ENCODE data around the gene PGLYRP2. TPM values are rescaled to one million over a fixed set of nuclear protein-coding genes. Genes with fewer than 3 reads are reported as not detected.
"Not testable (repeated sequence)": the region's sequence is repeated elsewhere in the genome, so short reads cannot be mapped to it uniquely, and the experiment has no call there.

PGLYRP2 gene
- total and polyA plus RNA-seq, 2 experiments from 2014 or later: not detected

DNA sequence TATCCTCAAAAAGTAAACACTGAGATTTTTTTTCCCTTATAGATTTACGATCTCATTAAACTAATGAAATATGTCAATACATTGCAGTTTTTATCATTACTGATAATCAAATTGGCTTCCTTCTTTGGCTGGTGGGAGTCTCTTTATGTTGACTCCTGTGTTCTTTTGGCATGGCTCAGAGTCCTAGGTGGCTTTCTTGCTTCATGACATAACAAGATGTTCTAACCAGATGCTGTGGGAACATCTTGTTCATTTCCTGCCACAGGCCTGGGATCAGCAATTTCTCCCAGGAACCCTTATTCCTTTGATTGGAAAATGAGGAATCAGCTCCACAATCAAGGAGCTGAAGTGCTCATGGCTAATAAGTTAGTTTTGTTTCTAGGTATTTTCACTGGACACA is 15.8 kb upstream of the PGLYRP2 start:
- no peak overlapping the region for H3K9ac ChIP-seq
- no peak for TF ChIP-seq EZH2 (IDR thresholded peaks at IDR 0.05; ENCODE audit: insufficient read depth, poor library complexity, severe bottlenecking)
- TF ChIP-seq EZH2phosphoT487 (IDR thresholded peaks at IDR 0.05; ENCODE audit: insufficient read depth, low read depth): no peak
- no peaks in the 10 kb centered on the region for H3K9me3 ChIP-seq (ENCODE audit: low read depth)
- H3K36me3 ChIP-seq (ENCODE audit: low read depth): no peaks in the 10 kb centered on the region
- no peaks in the 10 kb centered on the region for H3F3A ChIP-seq (ENCODE audit: insufficient read depth)
- H3K4me1 ChIP-seq (ENCODE audit: insufficient read depth): no peaks in the 10 kb centered on the region
- no peaks in the 10 kb centered on the region for H4K20me1 ChIP-seq (ENCODE audit: insufficient read depth)
- no peak overlapping the region for H2AFZ ChIP-seq
- H3K4me3 ChIP-seq: no peak overlapping the region
- 68 to 90% methylated on average over 1 of the region's 1 CpG for WGBS, 2 experiments (ENCODE audit: low coverage in 1 of 2, low lambda C conversion rate in 2 of 2, missing lambda C conversion rate in 2 of 2)
- H3K4me2 ChIP-seq (ENCODE audit: unreplicated experiment): no peak overlapping the region
- no peaks in the 10 kb centered on the region; the same call in 1 of the 2 replicates for H3K27me3 ChIP-seq (replicated peaks; ENCODE audit: insufficient read depth)
- no peak overlapping the region for H3K27ac ChIP-seq
- DNase-seq: no peak
- in situ Hi-C loops (cut with MboI): no loop called here
- no peaks in the 10 kb centered on the region for H3K9me2 ChIP-seq (ENCODE audit: insufficient read depth)
- no peaks in the 10 kb centered on the region for H3K79me2 ChIP-seq (ENCODE audit: insufficient read depth)

GRCh38 chr19:15488489-15489226 is 9.4 kb upstream of the PGLYRP2 start:
- DNase-seq: peak; percentile 16
- no peak overlapping the region for H3K4me3 ChIP-seq
- no peaks in the 10 kb centered on the region for H3F3A ChIP-seq (ENCODE audit: insufficient read depth)
- TF ChIP-seq EZH2phosphoT487 (IDR thresholded peaks at IDR 0.05; ENCODE audit: insufficient read depth, low read depth) (no peak), EZH2 (IDR thresholded peaks at IDR 0.05; ENCODE audit: insufficient read depth, poor library complexity, severe bottlenecking) (no peak)
- H3K4me1 ChIP-seq (ENCODE audit: insufficient read depth): no peaks in the 10 kb centered on the region
- in situ Hi-C loops (cut with MboI): no loop called here
- H2AFZ ChIP-seq: no peak overlapping the region
- no peaks in the 10 kb centered on the region for H3K27me3 ChIP-seq (replicated peaks; ENCODE audit: insufficient read depth)
- no peaks in the 10 kb centered on the region for H4K20me1 ChIP-seq (ENCODE audit: insufficient read depth)
- H3K27ac ChIP-seq: no peak overlapping the region
- H3K9me3 ChIP-seq (ENCODE audit: low read depth): no peaks in the 10 kb centered on the region
- H3K36me3 ChIP-seq (ENCODE audit: low read depth): no peaks in the 10 kb centered on the region
- H3K9me2 ChIP-seq (ENCODE audit: insufficient read depth): no peaks in the 10 kb centered on the region
- WGBS, 2 experiments (ENCODE audit: low coverage in 1 of 2, low lambda C conversion rate in 2 of 2, missing lambda C conversion rate in 2 of 2): 57 to 66% methylated on average over 13 of the region's 13 CpGs
- no peaks in the 10 kb centered on the region for H3K79me2 ChIP-seq (ENCODE audit: insufficient read depth)
- H3K4me2 ChIP-seq (ENCODE audit: unreplicated experiment): no peak overlapping the region
- H3K9ac ChIP-seq: no peak overlapping the region

DNA sequence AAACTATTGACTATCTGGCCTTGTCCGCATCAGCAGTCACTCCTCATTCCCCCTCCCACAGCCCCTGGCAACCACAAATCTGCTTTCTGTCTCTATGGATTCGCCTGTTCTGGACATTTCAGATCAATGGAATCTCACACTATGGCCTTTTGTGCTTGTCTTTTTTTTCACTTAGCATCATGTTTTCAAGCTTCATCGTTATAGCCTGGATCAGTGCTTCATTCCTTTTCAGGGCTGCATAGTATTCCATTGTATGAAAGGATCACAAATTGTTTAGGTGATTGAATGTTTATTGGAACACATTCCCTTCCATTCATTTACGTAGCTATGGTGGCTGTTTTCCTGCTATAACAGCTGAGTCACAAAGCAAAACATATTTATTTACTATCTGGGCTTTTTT is 7.7 kb upstream of the PGLYRP2 start:
- in situ Hi-C loops (cut with MboI): no loop called here
- 36 to 46% methylated on average over 4 of the region's 4 CpGs for WGBS, 2 experiments (ENCODE audit: low coverage in 1 of 2, low lambda C conversion rate in 2 of 2, missing lambda C conversion rate in 2 of 2)
- Histone ChIP-seq H2AFZ (no peak overlapping the region), H3K4me2 (ENCODE audit: unreplicated experiment) (no peak overlapping the region), H3K27me3 (replicated peaks; ENCODE audit: insufficient read depth) (no peaks in the 10 kb centered on the region), H3K9me3 (ENCODE audit: low read depth) (no peaks in the 10 kb centered on the region), H4K20me1 (ENCODE audit: insufficient read depth) (no peaks in the 10 kb centered on the region), H3K79me2 (ENCODE audit: insufficient read depth) (no peaks in the 10 kb centered on the region), H3K27ac (no peak overlapping the region), H3K9ac (no peak overlapping the region), H3K36me3 (ENCODE audit: low read depth) (no peaks in the 10 kb centered on the region), H3K4me1 (ENCODE audit: insufficient read depth) (no peaks in the 10 kb centered on the region), H3F3A (ENCODE audit: insufficient read depth) (no peaks in the 10 kb centered on the region), H3K4me3 (no peak overlapping the region), H3K9me2 (ENCODE audit: insufficient read depth) (no peaks in the 10 kb centered on the region)
- no peak for DNase-seq
- TF ChIP-seq EZH2 (IDR thresholded peaks at IDR 0.05; ENCODE audit: insufficient read depth, poor library complexity, severe bottlenecking) (no peak), EZH2phosphoT487 (IDR thresholded peaks at IDR 0.05; ENCODE audit: insufficient read depth, low read depth) (no peak)

DNA sequence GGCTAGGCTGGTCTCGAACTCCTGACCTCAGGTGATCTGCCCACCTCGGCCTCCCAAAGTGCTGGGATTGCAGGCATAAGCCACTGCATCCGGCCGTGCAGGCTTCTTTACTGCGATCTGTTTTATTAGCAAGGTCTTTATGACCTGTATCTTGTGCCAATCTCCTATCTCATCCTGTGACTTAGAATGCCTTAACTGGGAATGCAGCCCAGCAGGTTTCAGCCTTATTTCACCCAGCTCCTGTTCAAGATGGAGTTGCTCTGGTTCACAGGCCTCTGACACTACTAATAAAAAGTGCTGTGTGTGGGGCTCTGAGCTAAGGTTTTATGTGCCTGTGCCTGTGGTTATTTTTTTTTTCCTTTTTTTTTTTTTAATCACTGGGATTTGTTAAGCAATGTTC is 6.5 kb upstream of the PGLYRP2 start:
- H3F3A ChIP-seq (ENCODE audit: insufficient read depth); DNase-seq; H2AFZ ChIP-seq; H3K4me2 ChIP-seq (ENCODE audit: unreplicated experiment); H3K9me3 ChIP-seq (ENCODE audit: low read depth); H4K20me1 ChIP-seq (ENCODE audit: insufficient read depth); H3K4me1 ChIP-seq (ENCODE audit: insufficient read depth); H3K27ac ChIP-seq; H3K27me3 ChIP-seq (replicated peaks; ENCODE audit: insufficient read depth); H3K79me2 ChIP-seq (ENCODE audit: insufficient read depth); in situ Hi-C loops (cut with MboI); H3K36me3 ChIP-seq (ENCODE audit: low read depth); H3K9me2 ChIP-seq (ENCODE audit: insufficient read depth); H3K9ac ChIP-seq; H3K4me3 ChIP-seq: not testable (repeated sequence)
- 65 to 70% methylated on average over 5 of the region's 5 CpGs for WGBS, 2 experiments (ENCODE audit: low coverage in 1 of 2, low lambda C conversion rate in 2 of 2, missing lambda C conversion rate in 2 of 2)

DNA sequence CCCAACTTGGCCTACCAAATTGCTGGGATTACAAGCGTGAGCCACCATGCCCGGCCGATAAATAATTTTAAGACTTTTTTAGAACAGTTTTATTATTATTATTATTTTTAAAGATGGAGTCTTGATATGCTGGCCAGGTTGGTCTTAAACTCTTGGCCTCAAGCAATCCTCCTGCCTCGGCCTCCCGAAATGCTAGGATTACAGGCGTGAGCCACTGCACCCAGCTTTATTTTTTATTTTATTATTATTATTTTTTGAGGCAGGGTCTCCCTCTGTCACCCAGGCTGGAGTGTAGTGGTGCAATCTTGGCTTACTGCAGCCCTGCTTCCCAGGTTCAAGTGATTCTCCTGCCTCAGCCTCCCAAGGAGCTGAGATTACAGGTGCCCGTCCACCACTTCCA is 1.7 kb upstream of the PGLYRP2 start:
- H4K20me1 ChIP-seq (ENCODE audit: insufficient read depth); H3F3A ChIP-seq (ENCODE audit: insufficient read depth); H3K9me3 ChIP-seq (ENCODE audit: low read depth); H3K4me3 ChIP-seq; H3K4me1 ChIP-seq (ENCODE audit: insufficient read depth); H3K36me3 ChIP-seq (ENCODE audit: low read depth); DNase-seq; H3K27me3 ChIP-seq (replicated peaks; ENCODE audit: insufficient read depth); H3K27ac ChIP-seq; in situ Hi-C loops (cut with MboI); H3K4me2 ChIP-seq (ENCODE audit: unreplicated experiment); H3K79me2 ChIP-seq (ENCODE audit: insufficient read depth); H3K9ac ChIP-seq; H2AFZ ChIP-seq; H3K9me2 ChIP-seq (ENCODE audit: insufficient read depth): not testable (repeated sequence)
- WGBS, 2 experiments (ENCODE audit: low coverage in 1 of 2, low lambda C conversion rate in 2 of 2, missing lambda C conversion rate in 2 of 2): 65 to 71% methylated on average over 7 of the region's 7 CpGs
